ENCODE results near the gene ZNF750. TPM values are rescaled to one million over a fixed set of nuclear protein-coding genes. Genes with fewer than 3 reads are reported as not detected.
"Not testable (repeated sequence)": the region's sequence is repeated elsewhere in the genome, so short reads cannot be mapped to it uniquely, and the experiment has no call there.

The ZNF750 gene
- total RNA-seq, 1 donor from 2014 or later = not detected

DNA sequence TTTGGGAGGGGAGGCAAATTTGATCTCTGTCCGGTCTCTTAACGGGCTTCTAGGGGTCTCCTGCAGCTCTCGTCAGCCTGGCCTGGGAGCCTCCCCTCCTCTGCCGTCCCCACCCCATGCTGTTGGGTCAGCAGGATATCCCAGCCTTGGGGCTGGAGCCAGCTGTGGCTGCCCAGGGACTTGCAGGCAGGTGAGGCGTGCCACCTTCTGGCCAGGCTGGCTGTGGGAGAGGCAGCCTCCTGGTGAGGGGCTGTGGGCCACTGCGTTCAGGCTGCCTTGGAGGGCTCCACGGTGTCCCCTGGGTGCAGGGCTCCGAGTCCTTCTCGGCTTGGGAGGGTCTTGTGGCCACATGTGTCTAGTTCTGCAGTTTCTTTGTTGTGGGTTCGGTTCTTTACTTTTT lies 53.4 kb downstream of the ZNF750 start:
- Mint-ChIP-seq H3K27ac (no peak overlapping the region), H3K9me3 (no peaks in the 10 kb centered on the region), H3K4me3 (no peak overlapping the region), H3K4me1 (peaks cover 20% of the 10 kb centered on the region), H3K36me3 (peaks cover 16% of the 10 kb centered on the region), H3K27me3 (ENCODE audit: insufficient read depth, low read depth) (no peaks in the 10 kb centered on the region)
- Histone ChIP-seq H3K9me3 (ENCODE audit: low read depth) (no peaks in the 10 kb centered on the region), H3K79me2 (ENCODE audit: low read depth) (no peaks in the 10 kb centered on the region), H3K4me1 (peaks cover 3% of the 10 kb centered on the region), H3K4me3 (no peak overlapping the region), H2AFZ (replicated peaks) (no peak overlapping the region), H3K27me3 (no peaks in the 10 kb centered on the region), H3F3A (ENCODE audit: low read depth) (peaks cover 2% of the 10 kb centered on the region), H3K4me2 (no peak overlapping the region), H3K36me3 (no peaks in the 10 kb centered on the region), H4K20me1 (ENCODE audit: low read depth) (peaks cover 11% of the 10 kb centered on the region), H3K9ac (no peak overlapping the region), H3K27ac (no peak overlapping the region)
- TF ChIP-seq, protein P1, sequence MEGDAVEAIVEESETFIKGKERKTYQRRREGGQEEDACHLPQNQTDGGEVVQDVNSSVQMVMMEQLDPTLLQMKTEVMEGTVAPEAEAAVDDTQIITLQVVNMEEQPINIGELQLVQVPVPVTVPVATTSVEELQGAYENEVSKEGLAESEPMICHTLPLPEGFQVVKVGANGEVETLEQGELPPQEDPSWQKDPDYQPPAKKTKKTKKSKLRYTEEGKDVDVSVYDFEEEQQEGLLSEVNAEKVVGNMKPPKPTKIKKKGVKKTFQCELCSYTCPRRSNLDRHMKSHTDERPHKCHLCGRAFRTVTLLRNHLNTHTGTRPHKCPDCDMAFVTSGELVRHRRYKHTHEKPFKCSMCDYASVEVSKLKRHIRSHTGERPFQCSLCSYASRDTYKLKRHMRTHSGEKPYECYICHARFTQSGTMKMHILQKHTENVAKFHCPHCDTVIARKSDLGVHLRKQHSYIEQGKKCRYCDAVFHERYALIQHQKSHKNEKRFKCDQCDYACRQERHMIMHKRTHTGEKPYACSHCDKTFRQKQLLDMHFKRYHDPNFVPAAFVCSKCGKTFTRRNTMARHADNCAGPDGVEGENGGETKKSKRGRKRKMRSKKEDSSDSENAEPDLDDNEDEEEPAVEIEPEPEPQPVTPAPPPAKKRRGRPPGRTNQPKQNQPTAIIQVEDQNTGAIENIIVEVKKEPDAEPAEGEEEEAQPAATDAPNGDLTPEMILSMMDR (IDR thresholded peaks at IDR 0.05) = no peak
- TF ChIP-seq EZH2phosphoT487 (IDR thresholded peaks at IDR 0.05) = no peak
- no peak for TF ChIP-seq EZH2 (IDR thresholded peaks at IDR 0.05)
- no peak for DNase-seq (ENCODE audit: low spot score)

DNA sequence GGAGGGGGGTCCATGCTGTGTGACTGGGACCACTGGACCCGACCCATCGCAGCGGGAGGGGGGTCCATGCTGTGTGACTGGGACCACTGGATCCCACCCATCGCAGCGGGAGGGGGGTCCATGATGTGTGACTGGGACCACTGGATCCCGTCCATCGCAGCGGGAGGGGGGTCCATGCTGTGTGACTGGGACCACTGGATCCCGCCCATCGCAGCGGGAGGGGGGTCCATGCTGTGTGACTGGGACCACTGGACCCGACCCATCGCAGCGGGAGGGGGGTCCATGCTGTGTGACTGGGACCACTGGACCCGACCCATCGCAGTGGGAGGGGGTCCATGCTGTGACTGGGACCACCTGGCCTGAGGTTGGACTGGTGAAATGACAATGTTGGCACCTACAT lies 54.2 kb downstream of the ZNF750 start:
- not testable (repeated sequence) for H3K9me3 ChIP-seq (ENCODE audit: low read depth); H3K27me3 ChIP-seq; H2AFZ ChIP-seq (replicated peaks); H3K4me1 ChIP-seq; H3K36me3 ChIP-seq; DNase-seq (ENCODE audit: low spot score); H3F3A ChIP-seq (ENCODE audit: low read depth); H3K27me3 Mint-ChIP-seq (ENCODE audit: insufficient read depth, low read depth); H3K9me3 Mint-ChIP-seq; H3K27ac Mint-ChIP-seq; H3K27ac ChIP-seq; H3K4me3 Mint-ChIP-seq; H3K4me3 ChIP-seq; H3K79me2 ChIP-seq (ENCODE audit: low read depth); H3K4me2 ChIP-seq; H3K9ac ChIP-seq
- H4K20me1 ChIP-seq (ENCODE audit: low read depth) = peaks cover 11% of the 10 kb centered on the region
- Mint-ChIP-seq H3K36me3 (peaks cover 14% of the 10 kb centered on the region), H3K4me1 (peaks cover 18% of the 10 kb centered on the region)

DNA sequence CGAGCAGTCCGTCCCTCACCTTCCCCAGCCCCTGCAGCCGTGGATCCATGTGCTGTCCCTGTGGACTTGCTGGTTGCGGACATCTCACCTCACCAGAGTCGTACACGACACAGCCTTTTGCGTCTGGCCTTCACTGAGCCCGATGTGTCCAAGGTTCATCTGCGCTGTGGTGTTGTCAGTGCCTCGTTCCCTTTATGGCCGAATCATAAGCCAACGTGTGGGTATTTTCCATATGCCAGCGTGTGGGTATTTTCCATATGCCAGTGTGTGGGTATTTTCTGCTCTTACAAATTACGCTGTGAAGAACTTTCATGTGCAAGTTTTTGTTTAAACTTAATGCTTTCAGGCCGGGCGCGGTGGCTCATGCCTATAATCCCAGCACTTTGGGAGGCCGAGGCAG lies 56.3 kb downstream of the ZNF750 start:
- no peak overlapping the region for H2AFZ ChIP-seq (replicated peaks)
- no peaks in the 10 kb centered on the region for H3K27me3 ChIP-seq
- H3K4me3 ChIP-seq = no peak overlapping the region
- Mint-ChIP-seq H3K27me3 (ENCODE audit: insufficient read depth, low read depth) (peaks cover under 1% of the 10 kb centered on the region), H3K27ac (no peak overlapping the region), H3K4me1 (peaks cover 13% of the 10 kb centered on the region), H3K9me3 (no peaks in the 10 kb centered on the region), H3K4me3 (no peak overlapping the region), H3K36me3 (peaks cover 11% of the 10 kb centered on the region)
- H3K79me2 ChIP-seq (ENCODE audit: low read depth) = no peaks in the 10 kb centered on the region
- TF ChIP-seq, protein P1 (IDR thresholded peaks at IDR 0.05) = no peak
- TF ChIP-seq EZH2 (IDR thresholded peaks at IDR 0.05) (no peak), EZH2phosphoT487 (IDR thresholded peaks at IDR 0.05) (no peak)
- peaks cover 6% of the 10 kb centered on the region for H3F3A ChIP-seq (ENCODE audit: low read depth)
- no peak overlapping the region for H3K9ac ChIP-seq
- H4K20me1 ChIP-seq (ENCODE audit: low read depth) = peaks cover 11% of the 10 kb centered on the region
- DNase-seq (ENCODE audit: low spot score) = no peak
- H3K4me2 ChIP-seq = no peak overlapping the region
- H3K4me1 ChIP-seq = peaks cover 3% of the 10 kb centered on the region
- H3K36me3 ChIP-seq = no peaks in the 10 kb centered on the region
- no peaks in the 10 kb centered on the region for H3K9me3 ChIP-seq (ENCODE audit: low read depth)
- H3K27ac ChIP-seq = no peak overlapping the region

DNA sequence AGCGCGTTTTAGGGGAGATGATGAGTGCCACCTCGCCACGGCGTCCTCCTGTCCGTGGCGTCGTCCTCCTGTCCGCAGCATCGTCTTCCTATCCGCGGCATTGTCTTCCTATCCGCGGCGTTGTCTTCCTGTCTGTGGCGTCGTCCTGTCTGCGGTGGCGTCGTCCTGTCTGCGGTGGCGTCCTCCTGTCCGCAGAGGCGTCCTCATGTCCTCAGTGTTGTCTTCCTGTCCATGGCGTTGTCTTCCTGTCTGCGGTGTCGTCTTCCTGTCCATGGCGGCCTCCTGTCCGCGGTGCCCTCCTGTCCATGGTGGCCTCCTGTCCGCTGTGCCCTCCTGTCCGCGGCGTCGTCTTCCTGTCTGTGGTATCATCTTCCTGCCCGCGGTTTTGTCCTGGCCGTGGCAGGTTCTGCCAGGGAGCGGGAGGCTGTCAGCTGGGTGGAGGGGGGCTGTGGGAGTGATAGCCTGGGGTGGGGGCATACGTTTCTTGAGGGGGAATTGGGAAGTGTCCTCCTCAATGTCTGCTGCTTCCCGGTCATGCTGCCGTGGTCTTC lies 57.1 kb downstream of the ZNF750 start:
- H3K27me3 ChIP-seq = no peaks in the 10 kb centered on the region
- H2AFZ ChIP-seq (replicated peaks) = no peak overlapping the region
- H3K4me1 Mint-ChIP-seq = peaks cover 9% of the 10 kb centered on the region
- no peaks in the 10 kb centered on the region for H3K9me3 Mint-ChIP-seq
- H3K36me3 Mint-ChIP-seq = peaks cover 13% of the 10 kb centered on the region
- peaks cover 6% of the 10 kb centered on the region for H3F3A ChIP-seq (ENCODE audit: low read depth)
- no peak overlapping the region for H3K27ac ChIP-seq
- H3K9me3 ChIP-seq (ENCODE audit: low read depth) = no peaks in the 10 kb centered on the region
- no peak overlapping the region for H3K4me3 Mint-ChIP-seq
- no peak overlapping the region for H3K4me2 ChIP-seq
- DNase-seq (ENCODE audit: low spot score) = no peak
- no peak overlapping the region for H3K27ac Mint-ChIP-seq
- peaks cover 3% of the 10 kb centered on the region for H3K4me1 ChIP-seq
- H3K4me3 ChIP-seq = no peak overlapping the region
- H3K27me3 Mint-ChIP-seq (ENCODE audit: insufficient read depth, low read depth) = peaks cover 4% of the 10 kb centered on the region
- H3K9ac ChIP-seq = no peak overlapping the region
- TF ChIP-seq EZH2 (IDR thresholded peaks at IDR 0.05) (no peak), EZH2phosphoT487 (IDR thresholded peaks at IDR 0.05) (no peak)
- TF ChIP-seq, protein P1 (IDR thresholded peaks at IDR 0.05) = no peak
- H3K79me2 ChIP-seq (ENCODE audit: low read depth) = no peaks in the 10 kb centered on the region
- H3K36me3 ChIP-seq = no peaks in the 10 kb centered on the region
- H4K20me1 ChIP-seq (ENCODE audit: low read depth) = peaks cover 5% of the 10 kb centered on the region

Data from neural progenitor cell (in vitro differentiated cells).